K562 (cell line): ENCODE results near the gene MICU2. TPM values are rescaled to one million over a fixed set of nuclear protein-coding genes. Genes with fewer than 3 reads are reported as not detected.

ENCODE experiments used
- ATF7 ChIP-seq: fragments of 450-650 bp; IDR thresholded peaks from 2 replicates; pipeline ENCODE4 v1.7.1; 2014; ENCODE audit warnings: mild to moderate bottlenecking, moderate library complexity
- CBFB ChIP-seq: sonication (generic); formaldehyde crosslinking; IDR thresholded peaks from 2 replicates; pipeline ENCODE4 v1.4.0; 2020; ENCODE audit warnings: mild to moderate bottlenecking, missing genetic modification reagents
- E2F1 ChIP-seq: sonication (generic); formaldehyde crosslinking; IDR thresholded peaks from 2 replicates; pipeline ENCODE4 v1.8.1; 2023; ENCODE audit warnings: mild to moderate bottlenecking, missing genetic modification reagents, moderate library complexity
- E2F8 ChIP-seq: fragments of 450-650 bp; IDR thresholded peaks from 2 replicates; pipeline ENCODE4 v1.7.1; 2018; ENCODE audit warnings: mild to moderate bottlenecking, low read depth; ENCODE audit not compliant: partially characterized antibody
- ILK ChIP-seq: fragments of 450-650 bp; IDR thresholded peaks from 2 replicates; pipeline ENCODE4 v1.6.1; 2016; ENCODE audit warnings: missing genetic modification characterization, low read depth, mild to moderate bottlenecking, missing compliant biosample characterization, moderate library complexity, borderline replicate concordance
- MCM7 ChIP-seq, 2 experiments: fragments of 450-650 bp; IDR thresholded peaks; 2 replicates each; pipeline ENCODE4 v1.6.1; 2016 to 2018
- NONO ChIP-seq, 2 experiments: fragments of 200-400 bp in 1 of 2; fragments of 450-650 bp in 1 of 2; formaldehyde crosslinking in 1 of 2; IDR thresholded peaks; 2 replicates each; pipeline ENCODE4 v1.6.1; 2017; ENCODE audit warnings: low read depth in 2 of 2, mild to moderate bottlenecking in 2 of 2, moderate library complexity in 2 of 2, low read length in 1 of 2
- NR1H2 ChIP-seq: sonication (generic); formaldehyde crosslinking; IDR thresholded peaks from 2 replicates; pipeline ENCODE4 v1.4.0; 2020; ENCODE audit warnings: mild to moderate bottlenecking, missing genetic modification reagents
- POLR2AphosphoS2 ChIP-seq: IDR thresholded peaks from 2 replicates; pipeline ENCODE4 v1.6.1; 2012; ENCODE audit warnings: low read length, improper control_type of control experiment
- POLR2G ChIP-seq: fragments of 200-400 bp; formaldehyde crosslinking; IDR thresholded peaks from 2 replicates; pipeline ENCODE4 v1.6.1; 2017; ENCODE audit warnings: low read depth, mild to moderate bottlenecking, antibody characterized with exemption, low read length, moderate library complexity
- RCOR1 ChIP-seq, 2 experiments: IDR thresholded peaks; 2 replicates each; pipeline ENCODE4 v1.6.1; 2012; ENCODE audit warnings: low read depth in 2 of 2, low read length in 2 of 2, borderline replicate concordance in 1 of 2, improper control_type of control experiment in 1 of 2
- SETDB1 ChIP-seq: IDR thresholded peaks from one replicate; pipeline ENCODE4 v1.6.1; 2012; ENCODE audit warnings: low read length, control low read depth, inconsistent platforms
- THAP7 ChIP-seq: fragments of 250-450 bp; sonication (Bioruptor Pico); IDR thresholded peaks from 2 replicates; pipeline ENCODE4 v1.5.0; 2021
- TSC22D4 ChIP-seq: fragments of 450-650 bp; IDR thresholded peaks from 2 replicates; pipeline ENCODE4 v1.6.1; 2016; ENCODE audit warnings: missing genetic modification characterization, missing biosample characterization, control low read depth
- ZNF134 ChIP-seq: fragments of 250-450 bp; sonication (Bioruptor Pico); conservative IDR thresholded peaks from 2 replicates; pipeline ENCODE4 v1.4.0; 2020
- ZNF184 ChIP-seq: sonication (generic); formaldehyde crosslinking; IDR thresholded peaks from 2 replicates; pipeline ENCODE4 v1.5.0; 2020; ENCODE audit warnings: missing genetic modification reagents
- ZNF589 ChIP-seq: fragments of 200-800 bp; sonication (Bioruptor generic); IDR thresholded peaks from 2 replicates; pipeline ENCODE4 v1.6.1; 2016; ENCODE audit warnings: low read depth, missing genetic modification characterization, missing compliant biosample characterization
- ZSCAN29 ChIP-seq: fragments of 450-650 bp; IDR thresholded peaks from 2 replicates; pipeline ENCODE4 v1.6.1; 2017
- polyA plus RNA-seq, 8 experiments: library from polyadenylated mRNA; depleted of rRNA in 4 of 8; stranded (reverse) in 5 of 8; unstranded in 3 of 8; fragments of >200 nt; fragmentation: Nextera tagmentation in 2 of 8; fragmentation: Illumina TruSeq in 1 of 8; extraction: Ambion mirVana in 2 of 8; extraction: Trizol in 1 of 8; gene quantifications; 2 replicates each; pipeline versions ENCODE4 v1.2.1 to v1.2.3, GENCODE V29; 2011 to 2014; ENCODE audit warnings: inconsistent platforms in 1 of 8, missing spikeins in 1 of 8
- total RNA-seq, 7 experiments: library from RNA; depleted of rRNA in 6 of 7; stranded (reverse); fragments of >200 nt in 6 of 7; fragmentation: Illumina TruSeq in 2 of 7; extraction: Trizol in 2 of 7; gene quantifications; 2 replicates each; pipeline versions ENCODE4 v1.2.1 to v1.2.3, GENCODE V29; 2011 to 2021; ENCODE audit warnings: low replicate concordance in 1 of 7
- TF ChIP-seq, protein P1 (sequence below): fragments of 200-800 bp; sonication (Bioruptor generic); IDR thresholded peaks from 2 replicates; pipeline ENCODE4 v1.6.1; 2017; ENCODE audit warnings: missing genetic modification characterization, missing compliant biosample characterization
- TF ChIP-seq, protein P2 (sequence below), 2 experiments: fragments of 200-800 bp in 1 of 2; sonication (Bioruptor generic) in 1 of 2; sonication (generic) in 1 of 2; formaldehyde crosslinking in 1 of 2; IDR thresholded peaks in 1 of 2; conservative IDR thresholded peaks in 1 of 2; 2 replicates each; pipeline versions ENCODE4 v1.5.0 to v1.6.1; 2016 to 2020; ENCODE audit warnings: missing compliant biosample characterization in 1 of 2, missing genetic modification characterization in 1 of 2, missing genetic modification reagents in 1 of 2

The MICU2 gene
- total and polyA plus RNA-seq, 9 of the 15 experiments (the other 6 are each of a cell fraction or from before 2014, with no cell fraction given) = 9.1 to 41.8 (median 33.4) TPM

DNA sequence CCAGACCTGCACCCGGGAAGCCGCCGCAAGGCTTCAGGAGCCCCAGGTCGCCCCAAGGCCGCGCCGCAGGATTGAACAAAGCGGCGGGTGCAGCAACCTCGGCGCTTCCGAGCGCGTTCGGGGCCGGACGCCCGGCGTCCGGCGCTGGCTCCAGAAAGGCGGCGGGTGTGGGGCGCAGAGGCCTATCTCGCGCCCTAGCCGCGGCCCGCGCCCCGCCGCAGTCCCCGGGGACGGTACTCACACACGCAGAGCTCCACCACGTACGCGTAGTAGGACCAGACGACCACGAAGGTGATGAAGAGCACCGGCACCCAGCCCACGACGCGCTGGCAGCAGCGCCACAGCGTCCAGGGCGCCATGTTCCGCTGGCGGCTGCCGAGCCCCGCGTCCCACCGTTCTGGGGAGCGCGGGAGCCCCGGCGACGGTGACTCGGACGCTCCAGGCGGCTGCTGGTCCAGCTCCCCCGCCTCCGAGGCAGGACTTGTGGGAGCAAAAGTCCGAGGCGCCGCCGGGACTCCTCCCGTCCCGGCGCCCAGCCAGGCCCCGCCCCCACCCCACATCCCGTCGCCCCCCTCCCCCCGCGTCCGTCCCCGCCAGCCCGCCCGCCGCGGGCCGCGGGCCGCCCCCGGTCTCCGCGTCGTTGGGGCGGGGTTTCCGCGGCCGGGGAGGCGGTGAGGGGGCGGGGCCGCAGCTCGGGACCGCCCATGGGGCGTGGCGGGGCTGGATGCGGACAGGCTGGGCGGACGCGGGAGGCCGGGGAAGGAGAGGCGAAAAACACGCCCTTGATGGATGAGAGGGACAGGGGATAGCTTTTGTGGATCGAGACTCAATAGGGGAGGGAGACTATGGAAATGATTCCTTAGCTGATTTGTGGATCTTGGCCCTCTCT is 144.9 kb downstream of the MICU2 start, which contains the start of gene ZDHHC20 (continued):
- TF ChIP-seq E2F8 = no peak
- no peak for TF ChIP-seq ZNF134
- TF ChIP-seq ZNF589 = no peak
- no peak for TF ChIP-seq MCM7 (IDR thresholded peaks at IDR 0.05)
- no peak for TF ChIP-seq SETDB1
- no peak for TF ChIP-seq TSC22D4
- no peak for TF ChIP-seq CBFB (CRISPR knock-in tag)
- TF ChIP-seq POLR2AphosphoS2 = no peak
- no peak for TF ChIP-seq ZNF184 (CRISPR knock-in tag)
- peak in 1 of 2 experiments; percentile 55; a peak in 3 of 4 replicates for TF ChIP-seq NONO (IDR thresholded peaks at IDR 0.05; ENCODE audit: low read depth in 2 of 2, low read length in 1 of 2)
- TF ChIP-seq, protein P1, sequence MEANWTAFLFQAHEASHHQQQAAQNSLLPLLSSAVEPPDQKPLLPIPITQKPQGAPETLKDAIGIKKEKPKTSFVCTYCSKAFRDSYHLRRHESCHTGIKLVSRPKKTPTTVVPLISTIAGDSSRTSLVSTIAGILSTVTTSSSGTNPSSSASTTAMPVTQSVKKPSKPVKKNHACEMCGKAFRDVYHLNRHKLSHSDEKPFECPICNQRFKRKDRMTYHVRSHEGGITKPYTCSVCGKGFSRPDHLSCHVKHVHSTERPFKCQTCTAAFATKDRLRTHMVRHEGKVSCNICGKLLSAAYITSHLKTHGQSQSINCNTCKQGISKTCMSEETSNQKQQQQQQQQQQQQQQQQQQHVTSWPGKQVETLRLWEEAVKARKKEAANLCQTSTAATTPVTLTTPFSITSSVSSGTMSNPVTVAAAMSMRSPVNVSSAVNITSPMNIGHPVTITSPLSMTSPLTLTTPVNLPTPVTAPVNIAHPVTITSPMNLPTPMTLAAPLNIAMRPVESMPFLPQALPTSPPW (CRISPR knock-in tag) = peak; percentile 99
- TF ChIP-seq E2F1 (CRISPR knock-in tag) = no peak
- TF ChIP-seq RCOR1 (IDR thresholded peaks at IDR 0.05; ENCODE audit: borderline replicate concordance in 1 of 2, low read depth in 2 of 2, low read length in 2 of 2) = no peak
- TF ChIP-seq NR1H2 (CRISPR knock-in tag) = no peak
- peak; percentile 25; the same call in 1 of the 2 replicates for TF ChIP-seq ATF7
- TF ChIP-seq ILK (tag) = no peak
- TF ChIP-seq, protein P2, sequence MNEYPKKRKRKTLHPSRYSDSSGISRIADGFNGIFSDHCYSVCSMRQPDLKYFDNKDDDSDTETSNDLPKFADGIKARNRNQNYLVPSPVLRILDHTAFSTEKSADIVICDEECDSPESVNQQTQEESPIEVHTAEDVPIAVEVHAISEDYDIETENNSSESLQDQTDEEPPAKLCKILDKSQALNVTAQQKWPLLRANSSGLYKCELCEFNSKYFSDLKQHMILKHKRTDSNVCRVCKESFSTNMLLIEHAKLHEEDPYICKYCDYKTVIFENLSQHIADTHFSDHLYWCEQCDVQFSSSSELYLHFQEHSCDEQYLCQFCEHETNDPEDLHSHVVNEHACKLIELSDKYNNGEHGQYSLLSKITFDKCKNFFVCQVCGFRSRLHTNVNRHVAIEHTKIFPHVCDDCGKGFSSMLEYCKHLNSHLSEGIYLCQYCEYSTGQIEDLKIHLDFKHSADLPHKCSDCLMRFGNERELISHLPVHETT (CRISPR knock-in tag; conservative IDR thresholded peaks at IDR 0.05 in 1 of 2, IDR thresholded peaks at IDR 0.05 in 1 of 2) = peak in 1 of 2 experiments; percentile 95; a peak in 2 of 4 replicates
- peak; percentile 87 for TF ChIP-seq POLR2G
- no peak for TF ChIP-seq ZSCAN29
- no peak for TF ChIP-seq THAP7 (CRISPR knock-in tag)
